Stomach (tissue), 4 donors: Measurements from ENCODE around the gene NGB.

Experiments used
- POLR2A ChIP-seq, 4 donors: fragments of 450-650 bp; IDR thresholded peaks; one replicate each; pipeline ENCODE4 v1.6.1; 2016; ENCODE audit warnings: antibody characterized with exemption in 4 of 4, control low read depth in 2 of 4, mild to moderate bottlenecking in 1 of 4, moderate library complexity in 1 of 4
- TF ChIP-seq, protein P1 (sequence below), 7 experiments: fragments of 450-650 bp in 4 of 7; fragments of 200-600 bp in 3 of 7; sonication (generic) in 3 of 7; IDR thresholded peaks; one replicate each; pipeline ENCODE4 v1.5.1; 2016 to 2019; ENCODE audit warnings: antibody characterized with exemption in 7 of 7, control low read depth in 2 of 7, mild to moderate bottlenecking in 1 of 7

DNA sequence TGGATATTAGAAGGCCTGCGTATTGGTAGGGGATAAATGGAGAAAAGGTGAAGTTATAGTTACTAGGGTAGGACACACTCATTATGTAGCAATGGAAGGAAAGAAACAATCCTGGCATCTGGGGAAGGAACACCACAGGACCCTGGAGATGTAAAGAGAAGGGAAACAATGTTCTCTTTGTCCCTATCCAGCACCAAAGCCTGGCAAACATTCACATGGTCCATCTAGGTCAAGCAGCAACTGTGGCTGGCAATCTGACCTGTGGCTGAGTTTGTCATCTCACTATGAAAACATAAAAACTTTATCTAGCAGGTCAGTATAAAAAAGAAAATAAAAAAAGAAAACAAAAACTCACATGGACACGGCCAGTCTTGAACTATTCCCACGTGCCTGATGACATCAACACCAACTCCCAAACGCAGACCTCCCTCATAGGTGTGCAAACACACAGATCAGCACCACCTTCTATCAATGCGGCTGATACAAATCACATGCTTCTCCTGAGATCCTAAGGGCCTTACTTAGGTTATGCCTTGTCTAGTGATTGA, 47.1 kb upstream of the NGB start:
- TF ChIP-seq, protein P1, sequence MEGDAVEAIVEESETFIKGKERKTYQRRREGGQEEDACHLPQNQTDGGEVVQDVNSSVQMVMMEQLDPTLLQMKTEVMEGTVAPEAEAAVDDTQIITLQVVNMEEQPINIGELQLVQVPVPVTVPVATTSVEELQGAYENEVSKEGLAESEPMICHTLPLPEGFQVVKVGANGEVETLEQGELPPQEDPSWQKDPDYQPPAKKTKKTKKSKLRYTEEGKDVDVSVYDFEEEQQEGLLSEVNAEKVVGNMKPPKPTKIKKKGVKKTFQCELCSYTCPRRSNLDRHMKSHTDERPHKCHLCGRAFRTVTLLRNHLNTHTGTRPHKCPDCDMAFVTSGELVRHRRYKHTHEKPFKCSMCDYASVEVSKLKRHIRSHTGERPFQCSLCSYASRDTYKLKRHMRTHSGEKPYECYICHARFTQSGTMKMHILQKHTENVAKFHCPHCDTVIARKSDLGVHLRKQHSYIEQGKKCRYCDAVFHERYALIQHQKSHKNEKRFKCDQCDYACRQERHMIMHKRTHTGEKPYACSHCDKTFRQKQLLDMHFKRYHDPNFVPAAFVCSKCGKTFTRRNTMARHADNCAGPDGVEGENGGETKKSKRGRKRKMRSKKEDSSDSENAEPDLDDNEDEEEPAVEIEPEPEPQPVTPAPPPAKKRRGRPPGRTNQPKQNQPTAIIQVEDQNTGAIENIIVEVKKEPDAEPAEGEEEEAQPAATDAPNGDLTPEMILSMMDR (IDR thresholded peaks at IDR 0.05): no peak
- TF ChIP-seq POLR2A (IDR thresholded peaks at IDR 0.05): no peak
